ENCODE data around the gene ELOB. TPM values are rescaled to one million over a fixed set of nuclear protein-coding genes. Genes with fewer than 3 reads are reported as not detected.
A peak's percentile ranks its signal among the peaks of the same experiment; 100 is the strongest.

Gene ELOB
- total RNA-seq, 1 donor from 2014 or later = 183 TPM

- TF ChIP-seq, protein P1, sequence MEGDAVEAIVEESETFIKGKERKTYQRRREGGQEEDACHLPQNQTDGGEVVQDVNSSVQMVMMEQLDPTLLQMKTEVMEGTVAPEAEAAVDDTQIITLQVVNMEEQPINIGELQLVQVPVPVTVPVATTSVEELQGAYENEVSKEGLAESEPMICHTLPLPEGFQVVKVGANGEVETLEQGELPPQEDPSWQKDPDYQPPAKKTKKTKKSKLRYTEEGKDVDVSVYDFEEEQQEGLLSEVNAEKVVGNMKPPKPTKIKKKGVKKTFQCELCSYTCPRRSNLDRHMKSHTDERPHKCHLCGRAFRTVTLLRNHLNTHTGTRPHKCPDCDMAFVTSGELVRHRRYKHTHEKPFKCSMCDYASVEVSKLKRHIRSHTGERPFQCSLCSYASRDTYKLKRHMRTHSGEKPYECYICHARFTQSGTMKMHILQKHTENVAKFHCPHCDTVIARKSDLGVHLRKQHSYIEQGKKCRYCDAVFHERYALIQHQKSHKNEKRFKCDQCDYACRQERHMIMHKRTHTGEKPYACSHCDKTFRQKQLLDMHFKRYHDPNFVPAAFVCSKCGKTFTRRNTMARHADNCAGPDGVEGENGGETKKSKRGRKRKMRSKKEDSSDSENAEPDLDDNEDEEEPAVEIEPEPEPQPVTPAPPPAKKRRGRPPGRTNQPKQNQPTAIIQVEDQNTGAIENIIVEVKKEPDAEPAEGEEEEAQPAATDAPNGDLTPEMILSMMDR (IDR thresholded peaks at IDR 0.05; ENCODE audit: partially characterized antibody, unreplicated experiment) = no peak
- Mint-ChIP-seq H3K9me3 (ENCODE audit: unreplicated experiment) (peaks cover 13% of the 10 kb centered on the region), H3K4me1 (ENCODE audit: low read depth, unreplicated experiment) (peaks cover 10% of the 10 kb centered on the region), H3K27ac (ENCODE audit: unreplicated experiment) (peak overlapping the region; percentile 25), H3K4me3 (ENCODE audit: unreplicated experiment) (no peak overlapping the region), H3K36me3 (ENCODE audit: unreplicated experiment) (peaks cover under 1% of the 10 kb centered on the region), H3K27me3 (ENCODE audit: unreplicated experiment) (peaks cover 22% of the 10 kb centered on the region)
- no peak for DNase-seq
These were observed 5.3 kb downstream of the ELOB start for GRCh38 chr16:2771496-2772402.

DNA sequence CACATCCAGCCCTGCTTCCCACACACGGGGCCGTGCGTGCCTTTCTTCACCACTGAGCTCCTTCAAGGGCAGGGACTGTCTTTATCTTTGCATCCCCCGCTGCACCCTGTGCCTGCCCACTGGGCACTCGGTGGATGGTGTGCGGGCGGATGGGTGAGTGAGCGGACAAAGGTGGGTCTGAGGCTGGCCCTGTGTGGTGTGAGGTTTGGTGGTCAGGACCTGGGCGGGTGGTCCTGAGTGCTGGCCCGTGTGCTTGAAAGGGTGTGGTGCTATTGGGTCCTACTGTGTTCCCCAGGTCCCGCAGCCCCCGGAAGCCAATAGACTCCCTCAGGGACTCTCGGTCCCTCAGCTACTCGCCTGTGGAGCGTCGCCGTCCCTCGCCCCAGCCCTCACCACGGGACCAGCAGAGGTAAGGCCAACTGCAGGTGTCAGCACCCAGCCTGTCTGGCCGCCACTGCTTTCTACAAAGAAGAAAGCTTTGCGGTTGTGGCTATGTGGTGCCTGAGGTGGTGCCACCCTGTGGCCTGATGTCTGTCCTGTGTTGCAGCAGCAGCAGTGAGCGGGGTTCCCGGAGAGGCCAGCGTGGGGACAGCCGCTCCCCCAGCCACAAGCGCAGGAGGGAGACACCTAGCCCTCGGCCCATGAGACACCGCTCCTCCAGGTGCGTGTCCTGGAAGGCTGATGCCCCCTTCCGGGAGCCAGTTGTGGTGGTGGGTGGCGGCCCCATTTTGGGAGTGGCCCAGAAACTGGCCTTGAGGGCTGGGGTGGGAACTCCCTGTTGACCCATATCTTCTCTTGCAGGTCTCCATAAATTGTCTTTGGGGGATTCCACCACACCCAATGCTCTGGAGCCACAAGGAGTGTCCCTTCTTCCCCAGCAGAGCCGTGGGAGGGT, 6.8 kb downstream of the ELOB start:
- Mint-ChIP-seq H3K4me3 (ENCODE audit: unreplicated experiment) (no peak overlapping the region), H3K27ac (ENCODE audit: unreplicated experiment) (no peak overlapping the region), H3K36me3 (ENCODE audit: unreplicated experiment) (peaks cover 15% of the 10 kb centered on the region), H3K9me3 (ENCODE audit: unreplicated experiment) (peaks cover 22% of the 10 kb centered on the region), H3K4me1 (ENCODE audit: low read depth, unreplicated experiment) (peaks cover 5% of the 10 kb centered on the region), H3K27me3 (ENCODE audit: unreplicated experiment) (peaks cover 30% of the 10 kb centered on the region)
- TF ChIP-seq, protein P1 (IDR thresholded peaks at IDR 0.05; ENCODE audit: partially characterized antibody, unreplicated experiment) = no peak
- no peak for DNase-seq

DNA sequence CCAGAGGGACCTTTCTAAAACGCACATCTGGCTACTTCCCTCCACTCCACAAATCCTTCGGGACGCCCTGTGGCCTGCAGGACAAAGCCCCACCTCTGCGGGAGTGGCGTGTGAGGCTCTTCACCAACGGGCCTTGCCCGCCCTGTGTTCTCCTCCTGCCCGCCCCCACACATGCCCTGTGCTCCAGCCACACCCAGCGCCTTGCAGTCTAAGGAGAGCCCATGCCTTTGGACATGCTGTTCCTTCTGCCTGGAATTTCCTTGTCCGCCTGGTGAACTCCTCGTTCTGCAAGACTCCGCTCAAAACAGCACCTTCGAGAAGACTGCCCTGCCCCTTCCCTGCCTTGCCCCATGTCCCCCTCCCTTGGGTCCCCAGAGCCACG, 7.4 kb downstream of the ELOB start:
- H3K9me3 Mint-ChIP-seq (ENCODE audit: unreplicated experiment) = peaks cover 25% of the 10 kb centered on the region
- peaks cover 22% of the 10 kb centered on the region for H3K36me3 Mint-ChIP-seq (ENCODE audit: unreplicated experiment)
- H3K4me1 Mint-ChIP-seq (ENCODE audit: low read depth, unreplicated experiment) = peaks cover 5% of the 10 kb centered on the region
- peaks cover 35% of the 10 kb centered on the region for H3K27me3 Mint-ChIP-seq (ENCODE audit: unreplicated experiment)
- DNase-seq = no peak
- peak overlapping the region; percentile 36 for H3K4me3 Mint-ChIP-seq (ENCODE audit: unreplicated experiment)
- peak overlapping the region; percentile 75 for H3K27ac Mint-ChIP-seq (ENCODE audit: unreplicated experiment)
- TF ChIP-seq, protein P1 (IDR thresholded peaks at IDR 0.05; ENCODE audit: partially characterized antibody, unreplicated experiment) = no peak

- TF ChIP-seq, protein P1 (IDR thresholded peaks at IDR 0.05; ENCODE audit: partially characterized antibody, unreplicated experiment) = no peak
- Mint-ChIP-seq H3K4me1 (ENCODE audit: low read depth, unreplicated experiment) (peaks cover 5% of the 10 kb centered on the region), H3K36me3 (ENCODE audit: unreplicated experiment) (peaks cover 26% of the 10 kb centered on the region), H3K4me3 (ENCODE audit: unreplicated experiment) (no peak overlapping the region), H3K27ac (ENCODE audit: unreplicated experiment) (peak overlapping the region; percentile 75), H3K9me3 (ENCODE audit: unreplicated experiment) (peaks cover 26% of the 10 kb centered on the region), H3K27me3 (ENCODE audit: unreplicated experiment) (peaks cover 37% of the 10 kb centered on the region)
- no peak for DNase-seq
These were observed 8.0 kb downstream of the ELOB start for GRCh38 chr16:2769100-2769529.
